Vagina (tissue), 2 donors: ENCODE measurements around the gene SRP19. TPM values are rescaled to one million over a fixed set of nuclear protein-coding genes. Genes with fewer than 3 reads are reported as not detected.

Experiments used
- DNase-seq, 2 donors: peaks; one replicate each; pipeline ENCODE4 v3.0.0-alpha.2; 2017; ENCODE audit errors: extremely low spot score in 2 of 2
- H3K27ac ChIP-seq: fragments of 200-600 bp; sonication (generic); one replicate; pipeline ENCODE4 v1.5.1; 2019
- H3K27me3 ChIP-seq: fragments of 200-600 bp; sonication (generic); one replicate; pipeline ENCODE4 v1.5.1; 2019
- H3K36me3 ChIP-seq, 2 donors: fragments of 200-600 bp; sonication (generic); one replicate each; pipeline ENCODE4 v1.5.1; 2017 to 2019
- H3K4me1 ChIP-seq: fragments of 200-600 bp; sonication (generic); one replicate; pipeline ENCODE4 v1.5.1; 2019
- H3K4me3 ChIP-seq, 2 donors: fragments of 200-600 bp; sonication (generic); 1 replicate in 1 of 2; 2 replicates in 1 of 2; pipeline ENCODE4 v1.5.1; 2016 to 2019
- H3K9me3 ChIP-seq: fragments of 200-600 bp; sonication (generic); one replicate; pipeline ENCODE4 v1.5.1; 2019
- POLR2A ChIP-seq, 2 donors: fragments of 450-650 bp; IDR thresholded peaks; one replicate each; pipeline ENCODE4 v1.6.1; 2017; ENCODE audit warnings: antibody characterized with exemption in 2 of 2, mild to moderate bottlenecking in 2 of 2, moderate library complexity in 2 of 2
- POLR2AphosphoS5 ChIP-seq, 2 donors: sonication (generic); formaldehyde crosslinking; IDR thresholded peaks; one replicate each; pipeline ENCODE4 v1.9.0; 2017; ENCODE audit warnings: antibody characterized with exemption in 2 of 2, mild to moderate bottlenecking in 2 of 2, low read depth in 1 of 2; ENCODE audit not compliant: insufficient read depth in 1 of 2
- intact Hi-C: fragments of 100-400 bp; cut with DNase I; formaldehyde crosslinking; loops from one replicate; pipeline ENCODE4 v1.15.1; 2023
- total RNA-seq: library from RNA; depleted of rRNA; stranded (reverse); fragments of >200 nt; gene quantifications from one replicate; pipeline ENCODE4 v1.2.3, GENCODE V29; 2016
- TF ChIP-seq, protein P1 (sequence below), 3 experiments: fragments of 450-650 bp in 2 of 3; fragments of 200-600 bp in 1 of 3; sonication (generic) in 1 of 3; IDR thresholded peaks; one replicate each; pipeline ENCODE4 v1.5.1; 2017 to 2019; ENCODE audit warnings: antibody characterized with exemption in 3 of 3, mild to moderate bottlenecking in 2 of 3, moderate library complexity in 2 of 3

SRP19 gene
- 30.9 TPM for total RNA-seq

DNA sequence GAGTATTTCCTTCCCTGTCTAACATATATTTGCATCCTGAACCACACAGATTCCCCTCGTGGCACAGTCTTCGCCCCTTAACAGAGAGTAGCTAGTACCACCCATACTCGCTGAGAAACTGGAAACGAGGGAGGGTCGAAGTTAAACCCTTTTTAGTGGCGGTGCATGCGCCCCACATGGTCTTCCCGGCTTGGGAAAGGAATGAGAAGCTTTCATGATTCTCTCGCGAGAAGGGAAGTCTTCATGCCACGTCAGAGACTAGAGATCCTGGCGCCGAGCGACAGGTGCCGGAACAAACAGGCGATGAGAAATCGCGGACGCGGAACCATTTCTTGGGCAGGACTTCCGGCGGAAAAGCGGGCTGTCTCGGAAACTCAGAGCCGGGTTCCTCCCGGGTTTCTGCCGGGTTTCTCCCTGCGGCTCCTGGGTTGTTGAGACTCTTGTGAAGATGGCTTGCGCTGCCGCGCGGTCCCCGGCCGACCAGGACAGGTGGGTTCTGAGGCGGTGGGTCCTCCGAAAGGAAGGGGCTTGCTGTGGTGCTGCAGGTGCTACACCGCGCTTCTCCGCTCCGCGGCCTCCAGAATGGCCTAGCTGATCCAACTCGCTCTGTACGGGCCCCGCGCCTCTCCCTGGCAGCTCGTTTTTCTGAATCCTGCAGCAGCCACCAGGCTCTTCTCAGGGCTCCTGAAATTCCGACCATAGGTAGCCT, at the start of gene SRP19:
Gene SRP19, plus strand, starts transcription at position 359 of the 709 bp plus-strand sequence. Its CDS starts 90 bp downstream, at position 449.
- Histone ChIP-seq H3K27ac (peak within 1 kb of the TSS; percentile 81), H3K36me3 (peaks cover 0 to 18% of the 10 kb centered on the region in 2 donors), H3K4me3 (peak within 1 kb of the TSS; percentile 87 to 99), H3K27me3 (no peaks in the 10 kb centered on the region), H3K4me1 (peaks cover 32% of the 10 kb centered on the region), H3K9me3 (no peaks in the 10 kb centered on the region)
- peak; percentile 96 for DNase-seq
- intact Hi-C loops = loop anchor here (10.0 kb wide), 1 partner anchor 104 kb away; no protein-coding TSS in a partner anchor
- TF ChIP-seq POLR2AphosphoS5 (IDR thresholded peaks at IDR 0.05; ENCODE audit: insufficient read depth in 1 of 2, low read depth in 1 of 2) (peak; percentile 89 to 96), POLR2A (IDR thresholded peaks at IDR 0.05) (peak in 1 of 2 donors; percentile 48)
- TF ChIP-seq, protein P1, sequence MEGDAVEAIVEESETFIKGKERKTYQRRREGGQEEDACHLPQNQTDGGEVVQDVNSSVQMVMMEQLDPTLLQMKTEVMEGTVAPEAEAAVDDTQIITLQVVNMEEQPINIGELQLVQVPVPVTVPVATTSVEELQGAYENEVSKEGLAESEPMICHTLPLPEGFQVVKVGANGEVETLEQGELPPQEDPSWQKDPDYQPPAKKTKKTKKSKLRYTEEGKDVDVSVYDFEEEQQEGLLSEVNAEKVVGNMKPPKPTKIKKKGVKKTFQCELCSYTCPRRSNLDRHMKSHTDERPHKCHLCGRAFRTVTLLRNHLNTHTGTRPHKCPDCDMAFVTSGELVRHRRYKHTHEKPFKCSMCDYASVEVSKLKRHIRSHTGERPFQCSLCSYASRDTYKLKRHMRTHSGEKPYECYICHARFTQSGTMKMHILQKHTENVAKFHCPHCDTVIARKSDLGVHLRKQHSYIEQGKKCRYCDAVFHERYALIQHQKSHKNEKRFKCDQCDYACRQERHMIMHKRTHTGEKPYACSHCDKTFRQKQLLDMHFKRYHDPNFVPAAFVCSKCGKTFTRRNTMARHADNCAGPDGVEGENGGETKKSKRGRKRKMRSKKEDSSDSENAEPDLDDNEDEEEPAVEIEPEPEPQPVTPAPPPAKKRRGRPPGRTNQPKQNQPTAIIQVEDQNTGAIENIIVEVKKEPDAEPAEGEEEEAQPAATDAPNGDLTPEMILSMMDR (IDR thresholded peaks at IDR 0.05) = no peak

DNA sequence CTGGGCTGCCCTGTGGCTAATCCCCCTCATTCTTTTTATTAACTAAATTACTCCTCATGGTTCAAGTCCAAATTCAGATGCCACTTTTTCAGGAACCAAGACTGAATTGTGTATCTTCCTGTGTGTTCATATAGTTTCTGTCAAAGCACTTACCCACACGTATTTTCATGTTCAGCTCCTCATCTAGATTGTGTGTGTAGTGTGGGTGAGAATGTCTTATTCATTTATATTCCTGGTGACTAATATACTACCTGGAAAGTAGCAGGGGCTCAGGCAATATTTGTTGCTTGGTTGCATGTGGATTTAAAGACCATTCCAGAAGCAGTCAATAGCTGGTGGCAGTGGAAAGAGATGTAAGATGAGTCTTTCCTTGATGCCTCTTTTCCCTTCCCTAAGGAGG, 48.5 kb upstream of the SRP19 start:
- H3K9me3 ChIP-seq = no peaks in the 10 kb centered on the region
- H3K4me1 ChIP-seq = no peaks in the 10 kb centered on the region
- TF ChIP-seq POLR2AphosphoS5 (IDR thresholded peaks at IDR 0.05; ENCODE audit: insufficient read depth in 1 of 2, low read depth in 1 of 2) (no peak), POLR2A (IDR thresholded peaks at IDR 0.05) (no peak)
- TF ChIP-seq, protein P1 (IDR thresholded peaks at IDR 0.05) = no peak
- H3K27me3 ChIP-seq = no peaks in the 10 kb centered on the region
- no peak overlapping the region for H3K27ac ChIP-seq
- no peak for DNase-seq
- H3K36me3 ChIP-seq = peaks cover 0 to 18% of the 10 kb centered on the region in 2 donors
- H3K4me3 ChIP-seq = no peak overlapping the region
- intact Hi-C loops = no loop called here

DNA sequence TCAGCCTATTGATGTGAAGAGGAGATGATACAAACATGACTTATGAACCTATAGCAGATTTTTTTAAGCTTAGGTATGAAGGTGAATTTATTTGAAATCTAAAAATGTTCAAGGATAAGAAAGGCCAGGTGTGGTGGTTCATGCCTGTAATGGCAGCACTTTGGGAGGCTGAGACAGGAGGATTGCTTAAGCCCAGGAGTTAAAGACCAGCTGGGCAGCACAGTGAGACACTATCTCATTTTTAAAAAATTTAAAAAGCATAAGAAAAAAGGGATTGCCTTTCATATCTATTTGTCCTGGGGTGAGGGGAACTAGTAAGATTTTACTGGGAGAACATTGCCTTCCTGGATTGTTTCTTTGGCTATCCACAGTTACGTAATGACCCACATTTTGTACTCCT, 40.8 kb upstream of the SRP19 start:
- H3K36me3 ChIP-seq = peaks cover 0 to 25% of the 10 kb centered on the region in 2 donors
- no peak for DNase-seq

DNA sequence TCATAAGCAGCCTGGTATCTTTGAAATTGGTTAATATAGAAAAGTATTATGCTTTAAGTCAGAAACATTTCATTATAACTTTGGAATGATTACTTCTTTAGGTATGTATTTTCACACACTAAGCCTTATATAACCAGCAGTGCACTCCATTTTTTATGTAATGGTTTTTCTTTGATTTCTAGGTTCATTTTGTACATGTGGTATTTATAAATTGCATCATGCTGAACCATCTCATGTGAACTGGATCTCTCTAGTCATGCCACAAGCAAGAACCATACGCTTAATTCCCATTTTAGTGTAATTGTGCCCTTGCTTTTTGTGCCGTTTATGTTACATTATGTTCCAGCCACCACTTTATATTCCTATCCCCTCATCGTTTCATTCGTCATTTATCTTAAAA, 38.6 kb upstream of the SRP19 start:
- no peaks in the 10 kb centered on the region for H3K9me3 ChIP-seq
- no peak overlapping the region for H3K27ac ChIP-seq
- no peak overlapping the region for H3K4me3 ChIP-seq
- H3K36me3 ChIP-seq = peaks cover 0 to 25% of the 10 kb centered on the region in 2 donors
- TF ChIP-seq, protein P1 (IDR thresholded peaks at IDR 0.05) = no peak
- TF ChIP-seq POLR2AphosphoS5 (IDR thresholded peaks at IDR 0.05; ENCODE audit: insufficient read depth in 1 of 2, low read depth in 1 of 2) (no peak), POLR2A (IDR thresholded peaks at IDR 0.05) (no peak)
- no peaks in the 10 kb centered on the region for H3K4me1 ChIP-seq
- intact Hi-C loops = no loop called here
- no peak for DNase-seq
- H3K27me3 ChIP-seq = no peaks in the 10 kb centered on the region

More for the DNA sequence above, 40.8 kb upstream of the SRP19 start:
- no peak overlapping the region for H3K4me3 ChIP-seq
- TF ChIP-seq POLR2AphosphoS5 (IDR thresholded peaks at IDR 0.05; ENCODE audit: insufficient read depth in 1 of 2, low read depth in 1 of 2) (no peak), POLR2A (IDR thresholded peaks at IDR 0.05) (no peak)
- TF ChIP-seq, protein P1 (IDR thresholded peaks at IDR 0.05) = no peak
- H3K9me3 ChIP-seq = no peaks in the 10 kb centered on the region
- no peaks in the 10 kb centered on the region for H3K27me3 ChIP-seq
- H3K4me1 ChIP-seq = no peaks in the 10 kb centered on the region
- no peak overlapping the region for H3K27ac ChIP-seq
- intact Hi-C loops = no loop called here

DNA sequence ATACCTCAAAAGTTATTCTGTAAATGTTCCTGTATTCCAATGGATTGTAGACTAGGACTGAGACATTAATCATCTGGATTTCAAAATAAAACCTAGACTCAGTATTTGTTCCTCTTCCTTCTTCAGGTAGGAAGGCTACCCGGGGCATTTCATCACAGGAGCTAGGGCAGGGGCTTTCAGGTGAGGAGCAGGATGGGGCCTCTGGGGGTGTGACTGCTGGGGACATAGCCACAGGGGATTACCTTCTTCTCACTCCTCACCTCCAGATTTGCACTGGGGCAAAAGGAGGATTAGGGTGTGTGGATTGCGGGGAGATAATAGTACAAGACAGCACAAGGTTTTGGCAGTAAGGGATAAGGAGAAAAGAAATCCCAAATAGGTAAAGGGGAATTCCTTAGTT, 37.9 kb upstream of the SRP19 start:
- DNase-seq = no peak
- H3K27ac ChIP-seq = no peak overlapping the region
- no peaks in the 10 kb centered on the region for H3K4me1 ChIP-seq
- H3K36me3 ChIP-seq = peaks cover 0 to 32% of the 10 kb centered on the region in 2 donors
- intact Hi-C loops = no loop called here
- no peaks in the 10 kb centered on the region for H3K27me3 ChIP-seq
- H3K4me3 ChIP-seq = no peak overlapping the region
- TF ChIP-seq POLR2AphosphoS5 (IDR thresholded peaks at IDR 0.05; ENCODE audit: insufficient read depth in 1 of 2, low read depth in 1 of 2) (no peak), POLR2A (IDR thresholded peaks at IDR 0.05) (no peak)
- TF ChIP-seq, protein P1 (IDR thresholded peaks at IDR 0.05) = no peak
- H3K9me3 ChIP-seq = no peaks in the 10 kb centered on the region
